ENCODE results near the gene TCERG1. TPM values are rescaled to one million over a fixed set of nuclear protein-coding genes. Genes with fewer than 3 reads are reported as not detected.

The TCERG1 gene
- total and polyA plus RNA-seq, 2 donors (not counting 1 experiment from before 2014, with no cell fraction given), result 44.6 to 95.2 TPM

GRCh38 chr5:146560205-146560812 lies 113.2 kb downstream of the TCERG1 start:
- DNase-seq (no peak), ATAC-seq (ENCODE audit: low read depth) (no peak)
- no peak overlapping the region for H3K4me2 ChIP-seq (replicated peaks; ENCODE audit: low read depth, low read length, poor library complexity, severe bottlenecking)
- Mint-ChIP-seq H3K9me3 (ENCODE audit: insufficient read depth) (no peaks in the 10 kb centered on the region), H3K27me3 (peaks cover 11% of the 10 kb centered on the region), H3K27ac (no peak overlapping the region), H3K4me3 (no peak overlapping the region), H3K4me1 (no peaks in the 10 kb centered on the region)
- H3K4me3 ChIP-seq (ENCODE audit: control extremely low read depth in 1 of 5, extremely low read depth in 1 of 5, insufficient read depth in 1 of 5, low read depth in 2 of 5, low read length in 4 of 5), result no peak overlapping the region
- WGBS (ENCODE audit: insufficient coverage), result no CpG with 5 or more reads among the region's 3 CpGs
- H3K36me3 ChIP-seq (replicated peaks in 1 of 2; ENCODE audit: control extremely low read depth in 1 of 2, control insufficient read depth in 1 of 2, extremely low read depth in 1 of 2, insufficient read depth in 2 of 2, low read length in 1 of 2), result no peaks in the 10 kb centered on the region
- CTCF ChIA-PET, result no interaction called here
- intact Hi-C loops (cut with micrococcal nuclease), result no loop called here
- no peak overlapping the region for H3K9ac ChIP-seq (ENCODE audit: low read length)
- POLR2A ChIA-PET, result no interaction called here
- no peak overlapping the region for H2AFZ ChIP-seq (ENCODE audit: insufficient read depth, low read depth, low read length, poor library complexity, severe bottlenecking)
- TF ChIP-seq CTCF (IDR thresholded peaks at IDR 0.05), result no peak
- TF ChIP-seq EZH2 (IDR thresholded peaks at IDR 0.05; ENCODE audit: borderline replicate concordance, insufficient read depth, low read depth, low read length, poor library complexity, severe bottlenecking), result no peak
- peaks cover 0 to 3% (median 0%) of the 10 kb centered on the region in 4 experiments for H3K27me3 ChIP-seq (replicated peaks in 1 of 4; ENCODE audit: control extremely low read depth in 1 of 4, control insufficient read depth in 3 of 4, insufficient read depth in 4 of 4, low read length in 3 of 4)
- no peaks in the 10 kb centered on the region for H3K79me2 ChIP-seq (ENCODE audit: control insufficient read depth, insufficient read depth, low read length)
- no peaks in the 10 kb centered on the region for H3K4me1 ChIP-seq (ENCODE audit: control insufficient read depth in 2 of 2, insufficient read depth in 2 of 2, low read length in 2 of 2)
- H3K9me3 ChIP-seq (ENCODE audit: control extremely low read depth in 1 of 3, control insufficient read depth in 2 of 3, insufficient read depth in 1 of 3, low read length in 2 of 3), result no peaks in the 10 kb centered on the region
- no peak overlapping the region for H3K27ac ChIP-seq (ENCODE audit: low read length in 2 of 2)
- H4K20me1 ChIP-seq (ENCODE audit: control insufficient read depth, insufficient read depth, low read length, poor library complexity, severe bottlenecking), result no peaks in the 10 kb centered on the region

Small RNA genes lying within 50 kb of the gene (small RNA-seq; reads per million reads assigned to genes)
- gene RF02271 (ENCODE audit: insufficient read length, low read depth, low replicate concordance), result not detected

Other genes with a start within 250 kb of the TCERG1 start
- 28.7 and 29.8 TPM in 2 replicates for gene RBM27, start 243.7 kb upstream of the TCERG1 start, total RNA-seq
- gene RBM27, start 243.7 kb upstream of the TCERG1 start, polyA plus RNA-seq, result 7.4 and 11.0 TPM in 2 replicates
- gene POU4F3, start 108.5 kb upstream of the TCERG1 start, total RNA-seq, result not detected in 2 replicates
- gene POU4F3, start 108.5 kb upstream of the TCERG1 start, polyA plus RNA-seq, result 0.04 TPM in 2 replicates
- gene GPR151, start 68.9 kb downstream of the TCERG1 start, total RNA-seq, result not detected in 2 replicates
- gene GPR151, start 68.9 kb downstream of the TCERG1 start, polyA plus RNA-seq, result not detected in 2 replicates